Hepatocyte (in vitro differentiated cells): ENCODE data around the gene ABCC9. TPM values are rescaled to one million over a fixed set of nuclear protein-coding genes. Genes with fewer than 3 reads are reported as not detected.

Experiments
- DNase-seq: peaks from one replicate; pipeline ENCODE4 v3.0.0-alpha.2; 2016; ENCODE audit warnings: low spot score
- H2AFZ ChIP-seq: fragments of 200-600 bp; sonication (generic); 2 replicates; pipeline ENCODE4 v1.6.0; 2016; ENCODE audit warnings: antibody characterized with exemption, mild to moderate bottlenecking
- H3K27ac ChIP-seq: fragments of 200-600 bp; sonication (generic); 2 replicates; pipeline ENCODE4 v1.5.1; 2016; ENCODE audit warnings: mild to moderate bottlenecking
- H3K27me3 ChIP-seq: fragments of 200-600 bp; sonication (generic); 2 replicates; pipeline ENCODE4 v1.6.1; 2016
- H3K36me3 ChIP-seq: fragments of 200-600 bp; sonication (generic); replicated peaks from 2 replicates; pipeline ENCODE4 v1.5.1; 2016; ENCODE audit warnings: low read depth; ENCODE audit not compliant: insufficient read depth
- H3K4me1 ChIP-seq: fragments of 200-600 bp; sonication (generic); 2 replicates; pipeline ENCODE4 v1.5.1; 2016; ENCODE audit warnings: mild to moderate bottlenecking, moderate library complexity; ENCODE audit not compliant: insufficient read depth
- H3K4me2 ChIP-seq: fragments of 200-600 bp; sonication (generic); 2 replicates; pipeline ENCODE4 v1.6.0; 2016
- H3K4me3 ChIP-seq: fragments of 200-600 bp; sonication (generic); 2 replicates; pipeline ENCODE4 v1.5.1; 2016; ENCODE audit warnings: mild to moderate bottlenecking
- H3K79me2 ChIP-seq: fragments of 200-600 bp; sonication (generic); 2 replicates; pipeline ENCODE4 v1.6.0; 2017; ENCODE audit warnings: mild to moderate bottlenecking
- H3K9me2 ChIP-seq: fragments of 200-600 bp; sonication (generic); replicated peaks from 2 replicates; pipeline ENCODE4 v1.6.0; 2017; ENCODE audit warnings: mild to moderate bottlenecking; ENCODE audit not compliant: insufficient read depth
- H3K9me3 ChIP-seq: fragments of 200-600 bp; sonication (generic); 2 replicates; pipeline ENCODE4 v1.5.1; 2016; ENCODE audit warnings: low read depth, mild to moderate bottlenecking
- H4K20me1 ChIP-seq: fragments of 200-600 bp; sonication (generic); 2 replicates; pipeline ENCODE4 v1.6.0; 2016; ENCODE audit warnings: mild to moderate bottlenecking; ENCODE audit not compliant: insufficient read depth, poor library complexity, severe bottlenecking
- CTCF ChIP-seq: fragments of 200-600 bp; sonication (generic); IDR thresholded peaks from 2 replicates; pipeline ENCODE4 v1.5.1; 2016; ENCODE audit warnings: antibody characterized with exemption, mild to moderate bottlenecking; ENCODE audit not compliant: poor library complexity
- EZH2 ChIP-seq: fragments of 200-600 bp; sonication (generic); IDR thresholded peaks from 2 replicates; pipeline ENCODE4 v1.6.1; 2016; ENCODE audit warnings: antibody characterized with exemption, mild to moderate bottlenecking, borderline replicate concordance
- EZH2phosphoT487 ChIP-seq: fragments of 200-600 bp; sonication (generic); IDR thresholded peaks from one replicate; pipeline ENCODE4 v1.6.1; 2018; ENCODE audit warnings: antibody characterized with exemption, mild to moderate bottlenecking, low read depth, moderate library complexity; ENCODE audit not compliant: unreplicated experiment, severe bottlenecking
- WGBS: methylation state at CpG from one replicate; pipeline ENCODE4 v1.1.6; 2016; ENCODE audit warnings: low lambda C conversion rate; ENCODE audit errors: missing lambda C conversion rate; 5-methylcytosine and 5-hydroxymethylcytosine counted together
- polyA plus RNA-seq: library from polyadenylated mRNA; unstranded; fragments of >200 nt; fragmentation: Nextera tagmentation; extraction: Ambion mirVana; gene quantifications from 2 replicates; pipeline ENCODE4 v1.2.1, GENCODE V29; 2016
- total RNA-seq: library from RNA; depleted of rRNA; stranded (reverse); fragments of >200 nt; gene quantifications from 2 replicates; pipeline ENCODE4 v1.2.3, GENCODE V29; 2014

The ABCC9 gene
- total and polyA plus RNA-seq, 2 experiments from 2014 or later, result 0.68 to 10.0 TPM

- no peak for DNase-seq
- no peak overlapping the region for H2AFZ ChIP-seq
- H3K4me1 ChIP-seq, result peaks cover 10% of the 10 kb centered on the region
- H3K9me3 ChIP-seq, result no peaks in the 10 kb centered on the region
- no peak overlapping the region for H3K27ac ChIP-seq
- no peaks in the 10 kb centered on the region for H3K27me3 ChIP-seq
- no peak for TF ChIP-seq CTCF
- no peak for TF ChIP-seq EZH2
- TF ChIP-seq EZH2phosphoT487, result no peak
- no peaks in the 10 kb centered on the region for H4K20me1 ChIP-seq
- WGBS, result 94% methylated on average over 2 of the region's 2 CpGs
- no peak overlapping the region for H3K4me2 ChIP-seq
- no peak overlapping the region for H3K4me3 ChIP-seq
- H3K79me2 ChIP-seq, result no peaks in the 10 kb centered on the region
- H3K9me2 ChIP-seq, result no peaks in the 10 kb centered on the region
- H3K36me3 ChIP-seq, result no peaks in the 10 kb centered on the region
Measured at GRCh38 chr12:21766403-21766802, 174.8 kb downstream of the ABCC9 start.

GRCh38 chr12:21764950-21765349 lies 176.3 kb downstream of the ABCC9 start:
- no peaks in the 10 kb centered on the region for H3K79me2 ChIP-seq
- H3K27ac ChIP-seq, result peak overlapping the region; percentile 87
- H2AFZ ChIP-seq, result no peak overlapping the region
- H4K20me1 ChIP-seq, result no peaks in the 10 kb centered on the region
- H3K9me2 ChIP-seq, result no peaks in the 10 kb centered on the region
- TF ChIP-seq CTCF (no peak), EZH2phosphoT487 (no peak), EZH2 (no peak)
- H3K36me3 ChIP-seq, result no peaks in the 10 kb centered on the region
- H3K27me3 ChIP-seq, result no peaks in the 10 kb centered on the region
- WGBS, result 83% methylated on average over 4 of the region's 4 CpGs
- no peak overlapping the region for H3K4me2 ChIP-seq
- no peak overlapping the region for H3K4me3 ChIP-seq
- no peak for DNase-seq
- H3K4me1 ChIP-seq, result peaks cover 10% of the 10 kb centered on the region
- H3K9me3 ChIP-seq, result no peaks in the 10 kb centered on the region

DNA sequence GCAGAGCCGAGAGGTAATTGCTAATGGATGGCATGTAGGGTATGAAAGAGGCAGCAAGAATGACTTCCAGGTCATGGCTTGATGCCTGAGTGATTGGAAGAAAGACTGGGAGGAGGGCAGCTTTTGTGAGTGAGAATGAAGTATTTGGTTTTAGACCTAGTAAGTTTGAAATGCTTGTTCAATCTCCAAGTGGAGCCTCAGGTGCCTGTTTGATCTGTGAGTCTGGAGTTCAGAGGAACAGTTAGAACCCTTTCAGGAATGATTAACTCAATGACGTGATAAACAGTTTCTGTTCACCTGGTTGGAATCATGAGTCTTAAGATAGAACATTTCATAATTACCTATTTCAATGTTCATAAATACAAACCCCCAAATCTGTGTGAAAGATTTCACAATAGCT lies 177.2 kb downstream of the ABCC9 start:
- no peaks in the 10 kb centered on the region for H3K9me2 ChIP-seq
- DNase-seq, result peak; percentile 43
- no peaks in the 10 kb centered on the region for H4K20me1 ChIP-seq
- no peak for TF ChIP-seq EZH2
- no peak for TF ChIP-seq EZH2phosphoT487
- no peak for TF ChIP-seq CTCF
- H3K36me3 ChIP-seq, result no peaks in the 10 kb centered on the region
- peak overlapping the region; percentile 51 for H3K4me2 ChIP-seq
- no peak overlapping the region for H3K4me3 ChIP-seq
- peak overlapping the region; percentile 87 for H3K27ac ChIP-seq
- no peaks in the 10 kb centered on the region for H3K79me2 ChIP-seq
- H3K4me1 ChIP-seq, result peaks cover 10% of the 10 kb centered on the region
- no peak overlapping the region for H2AFZ ChIP-seq
- no peaks in the 10 kb centered on the region for H3K27me3 ChIP-seq
- H3K9me3 ChIP-seq, result no peaks in the 10 kb centered on the region
- WGBS, result 64% methylated on average over 2 of the region's 2 CpGs

GRCh38 chr12:21763531-21763930 lies 177.7 kb downstream of the ABCC9 start:
- Histone ChIP-seq H2AFZ (no peak overlapping the region), H3K27me3 (no peaks in the 10 kb centered on the region), H3K4me3 (no peak overlapping the region), H3K9me2 (no peaks in the 10 kb centered on the region), H3K4me1 (peaks cover 10% of the 10 kb centered on the region), H3K79me2 (no peaks in the 10 kb centered on the region), H3K4me2 (peak overlapping the region; percentile 51), H3K27ac (peak overlapping the region; percentile 87), H4K20me1 (no peaks in the 10 kb centered on the region), H3K9me3 (no peaks in the 10 kb centered on the region), H3K36me3 (no peaks in the 10 kb centered on the region)
- 87% methylated on average over 2 of the region's 2 CpGs for WGBS
- no peak for DNase-seq
- no peak for TF ChIP-seq EZH2phosphoT487
- no peak for TF ChIP-seq EZH2
- no peak for TF ChIP-seq CTCF
